Sciatic nerve (tissue), 2 donors: Measurements from ENCODE around the gene GGT1. TPM values are rescaled to one million over a fixed set of nuclear protein-coding genes. Genes with fewer than 3 reads are reported as not detected.
"Not testable (repeated sequence)": the region's sequence is repeated elsewhere in the genome, so short reads cannot be mapped to it uniquely, and the experiment has no call there.

Experiments
- ATAC-seq: fragments of 200-7000 bp; cut with Tn5 transposase; one replicate; pipeline ENCODE4 v1.9.1; 2020; ENCODE audit warnings: mild to moderate bottlenecking, moderate library complexity
- DNase-seq: peaks from one replicate; pipeline ENCODE4 v3.0.0-alpha.2; 2020; ENCODE audit warnings: low spot score
- intact Hi-C: fragments of 100-400 bp; cut with DNase I; formaldehyde crosslinking; loops from one replicate; pipeline ENCODE4 v1.14.2; 2022
- total RNA-seq: library from RNA; stranded (reverse); fragmentation: NEBNext Ultra II Directional; extraction: Animal tissue kit (Norgen Biotek cat#: 25700); gene quantifications from one replicate; pipeline ENCODE4 v1.2.1, GENCODE V29; 2021
- donor health status: DM: no; HTN: no; CAD: no.
- donor health status: DM: no; HTN: no; CAD: no.

GGT1 gene
- total RNA-seq, 1 donor from 2014 or later: 9.0 TPM

- intact Hi-C loops: no loop called here
- no peak for DNase-seq
- peak; percentile 1 for ATAC-seq
These were observed 9.0 kb upstream of the GGT1 start for GRCh38 chr22:24593836-24594568.

GRCh38 chr22:24594569-24595120 lies 8.3 kb upstream of the GGT1 start:
- ATAC-seq (no peak), DNase-seq (no peak)
- intact Hi-C loops: no loop called here

GRCh38 chr22:24595228-24595627 lies 7.8 kb upstream of the GGT1 start:
- intact Hi-C loops: no loop called here
- ATAC-seq: no peak
- no peak for DNase-seq

- intact Hi-C loops: no loop called here
- DNase-seq (no peak), ATAC-seq (no peak)
These were observed 7.1 kb upstream of the GGT1 start for GRCh38 chr22:24595863-24596262.

GRCh38 chr22:24597076-24597475 lies 5.9 kb upstream of the GGT1 start:
- ATAC-seq, intact Hi-C loops, DNase-seq: not testable (repeated sequence)

GRCh38 chr22:24599514-24599913 lies 3.5 kb upstream of the GGT1 start:
- no peak for DNase-seq
- intact Hi-C loops: no loop called here
- ATAC-seq: no peak

- DNase-seq, intact Hi-C loops: not testable (repeated sequence)
These were observed 2.9 kb upstream of the GGT1 start for GRCh38 chr22:24599958-24600715.

GRCh38 chr22:24601217-24602104 lies 1.5 kb upstream of the GGT1 start:
- intact Hi-C loops: no loop called here
- DNase-seq: no peak
- ATAC-seq: peak; percentile 5

More at GRCh38 chr22:24599958-24600715, 2.9 kb upstream of the GGT1 start:
- not testable (repeated sequence) for ATAC-seq

- DNase-seq, intact Hi-C loops, ATAC-seq: not testable (repeated sequence)
These were observed 766 bp upstream of the GGT1 start for GRCh38 chr22:24602105-24602749.

GRCh38 chr22:24603770-24604629 lies 1.0 kb downstream of the GGT1 start:
- intact Hi-C loops, DNase-seq: not testable (repeated sequence)
- peak; percentile 55 for ATAC-seq

- ATAC-seq, intact Hi-C loops: not testable (repeated sequence)
These were observed 3.3 kb downstream of the GGT1 start for GRCh38 chr22:24606340-24606739.

GRCh38 chr22:24607429-24607983 lies 4.5 kb downstream of the GGT1 start:
- intact Hi-C loops, DNase-seq: not testable (repeated sequence)
- peak; percentile 63 for ATAC-seq

More at GRCh38 chr22:24606340-24606739, 3.3 kb downstream of the GGT1 start:
- DNase-seq: not testable (repeated sequence)

GRCh38 chr22:24608327-24608726 lies 5.3 kb downstream of the GGT1 start:
- ATAC-seq, intact Hi-C loops, DNase-seq: not testable (repeated sequence)

GRCh38 chr22:24609888-24610287 lies 6.9 kb downstream of the GGT1 start:
- ATAC-seq, DNase-seq, intact Hi-C loops: not testable (repeated sequence)

GRCh38 chr22:24614794-24615193 lies 11.8 kb downstream of the GGT1 start:
- DNase-seq, ATAC-seq, intact Hi-C loops: not testable (repeated sequence)

GRCh38 chr22:24621244-24621643 lies 18.3 kb downstream of the GGT1 start:
- ATAC-seq, DNase-seq, intact Hi-C loops: not testable (repeated sequence)

- ATAC-seq, intact Hi-C loops, DNase-seq: not testable (repeated sequence)
These were observed 19.6 kb downstream of the GGT1 start for GRCh38 chr22:24622596-24622995.
